Measurements from ENCODE around the gene RSRP1.

RSRP1 gene

DNA sequence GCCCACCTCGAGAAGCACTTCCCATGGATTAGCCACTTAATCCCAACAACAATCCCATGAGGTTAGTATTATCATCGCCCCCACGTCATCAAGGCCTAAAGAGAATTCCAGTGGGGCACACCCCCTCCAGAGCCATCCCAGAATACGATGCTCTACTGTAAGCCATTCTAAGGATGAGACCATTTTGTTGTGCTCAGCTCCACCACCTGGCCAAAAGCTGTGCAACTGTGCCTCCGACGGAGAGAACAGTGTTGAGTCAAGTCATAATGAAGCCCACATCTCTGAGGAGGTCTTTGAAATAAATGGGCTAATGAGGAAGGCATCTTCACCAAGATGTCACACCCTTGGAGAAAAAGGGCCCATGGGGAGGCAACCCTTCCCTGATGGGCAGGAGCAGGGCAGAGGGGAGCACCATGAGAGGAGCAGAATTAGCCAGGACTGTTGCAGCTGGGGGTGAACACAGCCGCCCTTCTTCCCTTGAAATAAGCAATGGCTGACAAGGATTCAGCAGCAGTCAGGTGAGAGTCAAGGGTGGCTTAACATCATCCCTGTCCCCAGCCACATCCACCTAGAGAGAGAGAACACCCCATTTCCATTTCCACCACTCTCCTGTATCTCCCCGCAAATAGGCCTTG lies 29.5 kb downstream of the RSRP1 start:
- DNase-seq (ENCODE audit: low spot score) = no peak

DNA sequence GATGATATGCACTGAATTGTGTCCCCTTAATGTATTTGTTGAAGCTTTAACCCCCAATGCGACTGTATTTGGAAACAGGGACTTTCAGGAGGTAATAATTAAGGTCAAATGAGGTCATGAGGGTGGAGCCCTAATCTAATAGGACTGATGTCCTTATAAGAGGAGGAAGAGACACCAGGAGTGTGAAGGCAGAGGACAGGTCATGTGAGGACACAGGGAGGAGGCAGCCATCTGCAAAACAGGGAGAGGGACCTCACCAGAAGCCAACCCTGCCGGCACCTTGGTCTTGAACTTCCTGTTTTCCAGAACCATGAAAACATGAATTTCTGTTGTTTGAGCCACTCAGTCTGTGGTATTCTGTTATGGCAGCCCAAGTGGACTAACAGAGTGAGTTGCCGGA lies 30.2 kb downstream of the RSRP1 start:
- DNase-seq (ENCODE audit: low spot score) = no peak

DNA sequence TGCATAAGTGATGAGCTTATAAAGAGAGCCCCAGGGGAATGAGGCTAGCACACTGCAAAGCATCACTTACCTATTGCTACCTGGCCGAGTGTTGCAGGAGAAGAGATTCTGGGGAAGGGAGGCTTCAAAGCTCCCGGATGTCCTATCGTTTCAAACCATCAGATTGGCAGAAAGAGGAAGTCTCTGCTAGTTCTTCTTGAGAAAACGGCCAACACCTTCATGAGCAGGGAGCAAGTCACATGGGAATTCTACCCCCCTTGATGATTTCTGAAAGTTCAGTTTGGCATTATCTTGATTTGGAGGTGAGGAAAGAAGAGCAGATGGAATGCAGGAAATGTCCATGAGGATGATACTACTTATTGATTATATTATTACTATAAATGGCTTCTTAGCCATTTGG lies 31.1 kb downstream of the RSRP1 start:
- DNase-seq (ENCODE audit: low spot score) = peak; percentile 51

DNA sequence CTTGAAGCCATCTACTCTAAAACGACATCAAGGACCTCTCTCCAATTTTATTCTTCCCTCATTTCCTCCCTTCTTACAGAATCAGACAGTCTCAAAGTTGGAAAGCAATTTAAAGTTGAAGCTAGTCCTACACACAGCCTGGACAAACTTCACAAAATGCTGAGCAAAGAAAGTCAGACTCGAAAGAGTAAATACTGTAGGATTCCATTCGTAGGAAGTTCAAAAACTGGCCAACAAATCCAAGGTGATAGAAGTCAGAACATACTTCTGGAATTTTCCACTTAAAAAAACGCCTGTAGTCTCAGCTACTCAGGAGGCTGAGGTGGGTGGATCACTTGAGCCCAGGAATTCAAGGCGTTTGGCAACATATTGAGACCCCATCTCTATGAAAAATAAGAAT lies 34.5 kb downstream of the RSRP1 start:
- no peak for DNase-seq (ENCODE audit: low spot score)

DNA sequence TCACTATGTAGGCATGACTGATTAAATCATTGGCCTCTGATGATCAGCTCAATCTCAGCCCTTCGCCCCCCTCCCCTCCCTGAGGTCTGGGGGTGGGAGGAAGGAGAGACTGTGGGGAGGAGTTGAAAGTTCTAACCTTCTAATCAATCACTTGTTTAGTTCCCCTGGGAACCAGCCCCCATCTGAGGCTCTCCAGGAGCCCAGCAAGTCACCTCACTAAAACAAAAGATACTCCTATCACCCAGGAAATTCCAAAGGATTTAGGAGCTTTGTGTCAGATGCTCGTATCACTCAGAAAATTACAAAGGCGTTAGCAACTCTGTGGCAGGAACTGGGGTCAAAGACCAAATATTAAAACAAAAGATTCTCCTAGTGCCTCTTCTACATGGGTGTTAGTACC lies 36.5 kb downstream of the RSRP1 start:
- DNase-seq (ENCODE audit: low spot score) = no peak

DNA sequence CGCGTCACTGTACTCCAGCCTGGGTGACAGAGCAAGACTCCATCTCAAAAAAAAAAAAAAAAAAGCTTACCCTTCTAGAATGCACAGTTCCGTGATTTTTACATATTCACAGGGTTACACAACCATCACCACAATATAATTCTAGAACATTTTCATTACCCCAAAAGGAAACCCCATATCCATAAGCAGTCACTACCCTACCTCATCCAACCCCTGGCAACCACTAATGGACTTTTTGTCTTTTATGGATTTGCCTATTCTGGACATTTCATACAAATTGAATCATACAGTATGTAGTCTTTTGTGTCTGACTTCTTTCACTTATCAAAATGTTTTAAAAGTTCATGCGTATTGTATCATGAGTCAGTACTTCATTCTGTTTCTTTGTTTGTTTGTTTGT lies 37.7 kb downstream of the RSRP1 start:
- no peak for DNase-seq (ENCODE audit: low spot score)

DNA sequence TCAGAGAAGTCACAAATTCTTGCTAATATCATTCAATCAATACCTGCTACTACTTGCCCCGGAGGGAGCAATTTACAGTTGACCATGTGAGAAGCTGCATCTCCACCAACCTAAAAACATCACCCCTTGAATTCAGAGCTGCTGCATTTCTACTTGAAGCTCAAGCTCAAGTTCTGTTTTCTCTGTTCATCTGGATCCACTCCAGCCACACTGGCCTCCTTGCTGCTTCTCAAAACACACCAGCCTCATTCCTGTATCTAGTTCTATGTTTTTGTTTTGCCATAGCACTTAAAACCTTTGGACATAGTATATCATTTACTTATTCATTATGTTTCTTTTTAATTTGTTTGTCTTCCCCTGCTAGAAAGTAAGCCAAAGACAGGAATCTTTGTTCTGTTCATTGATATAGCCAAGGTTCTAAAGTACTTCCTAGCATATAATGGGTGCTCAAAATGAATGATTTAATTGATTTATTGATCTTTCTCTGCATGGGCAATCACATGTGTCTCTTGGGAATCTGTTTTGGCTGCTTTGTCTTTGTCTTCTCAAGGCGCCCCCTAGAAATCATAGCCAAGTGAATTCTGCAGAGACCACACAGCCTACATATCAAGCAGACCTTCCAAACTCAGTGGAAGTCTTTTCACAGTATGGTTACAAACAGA lies 38.6 kb downstream of the RSRP1 start:
- DNase-seq (ENCODE audit: low spot score) = no peak

DNA sequence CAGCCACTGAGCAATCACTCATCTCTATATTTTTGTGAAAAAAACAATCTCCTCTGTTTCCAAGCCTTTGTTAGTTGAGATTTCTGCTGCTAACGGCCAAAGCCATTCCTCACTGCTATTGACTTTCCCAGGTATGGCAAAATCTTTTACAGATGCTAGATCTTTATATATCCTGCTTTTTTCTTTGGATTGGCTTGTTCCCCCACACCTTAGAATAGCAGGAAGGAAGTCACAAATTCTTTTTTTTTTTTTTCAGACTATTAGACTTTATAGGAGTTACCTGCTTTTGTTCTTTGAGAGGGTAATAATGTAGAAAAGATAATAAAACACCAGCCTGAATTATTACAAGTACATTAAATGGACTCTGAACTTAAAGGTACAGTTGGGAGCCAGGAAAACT lies 39.2 kb downstream of the RSRP1 start:
- no peak for DNase-seq (ENCODE audit: low spot score)

DNA sequence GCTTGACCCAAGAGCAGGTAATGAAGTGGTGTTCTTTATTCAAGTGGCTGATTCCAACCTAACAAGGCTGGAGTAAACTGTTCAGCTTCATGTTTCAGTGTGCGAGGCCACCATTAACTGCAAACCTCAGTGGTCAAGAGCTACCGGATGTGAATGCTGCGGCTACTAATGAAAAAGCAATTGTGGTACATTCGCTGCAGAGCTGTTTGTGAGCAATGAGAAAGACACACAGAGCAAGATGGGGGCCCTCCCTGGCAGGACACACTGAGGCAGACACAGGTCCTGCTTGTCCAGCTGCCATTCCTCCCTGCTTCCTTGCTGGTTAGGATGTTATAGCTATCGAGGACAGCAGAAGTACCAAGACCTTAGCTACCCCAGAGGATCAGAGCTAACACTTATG lies 41.1 kb downstream of the RSRP1 start:
- no peak for DNase-seq (ENCODE audit: low spot score)

DNA sequence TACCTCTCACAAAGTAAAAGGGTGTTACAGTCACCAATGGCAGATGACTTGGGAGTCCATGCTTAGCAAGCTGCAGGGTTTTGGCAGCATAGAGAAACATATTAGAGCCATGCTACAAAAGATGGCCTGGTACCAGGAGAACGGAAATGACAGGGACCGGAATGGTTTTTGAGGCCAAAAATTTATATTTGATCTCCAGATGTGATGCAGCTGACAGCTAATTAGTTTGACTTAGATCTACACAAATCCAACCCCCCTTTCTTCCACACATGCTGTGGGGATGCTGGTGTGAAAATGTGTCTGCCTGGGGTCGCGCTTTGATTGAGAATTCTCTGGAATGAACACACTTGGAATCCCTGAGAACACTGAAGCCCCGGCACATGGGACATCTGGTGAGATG lies 41.5 kb downstream of the RSRP1 start:
- DNase-seq (ENCODE audit: low spot score) = no peak

DNA sequence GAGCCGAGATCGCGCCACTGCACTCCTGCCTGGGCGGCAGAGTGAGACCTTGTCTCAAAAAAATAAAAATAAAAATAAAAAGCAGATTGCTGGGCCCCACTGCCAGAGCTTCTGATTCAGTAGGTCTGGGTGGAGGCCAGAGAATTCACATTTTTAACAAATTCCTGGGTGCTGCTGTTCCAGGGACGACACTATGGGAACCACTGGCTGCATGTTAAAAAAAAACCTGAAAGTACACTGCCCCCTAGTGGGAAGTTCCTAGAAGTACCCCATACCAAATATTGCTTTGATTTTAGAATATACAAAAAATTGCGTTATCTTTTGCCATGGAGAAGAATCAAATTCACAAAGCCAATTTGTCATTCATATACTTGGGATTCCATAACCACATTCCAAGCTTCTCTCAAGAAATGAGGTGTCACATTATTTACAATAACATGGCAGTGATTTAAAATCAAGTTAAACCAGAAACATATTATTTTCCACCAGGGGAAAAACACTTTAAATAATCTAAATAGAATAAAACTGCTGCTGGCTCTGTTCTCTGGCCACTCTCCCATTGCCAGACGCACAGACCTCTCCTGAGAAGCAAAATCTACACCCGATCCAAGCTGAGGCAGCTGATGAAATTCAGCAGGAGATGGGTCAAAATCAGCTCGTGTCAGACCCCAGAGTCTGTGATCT lies 42.3 kb downstream of the RSRP1 start:
- peak; percentile 64 for DNase-seq (ENCODE audit: low spot score)

DNA sequence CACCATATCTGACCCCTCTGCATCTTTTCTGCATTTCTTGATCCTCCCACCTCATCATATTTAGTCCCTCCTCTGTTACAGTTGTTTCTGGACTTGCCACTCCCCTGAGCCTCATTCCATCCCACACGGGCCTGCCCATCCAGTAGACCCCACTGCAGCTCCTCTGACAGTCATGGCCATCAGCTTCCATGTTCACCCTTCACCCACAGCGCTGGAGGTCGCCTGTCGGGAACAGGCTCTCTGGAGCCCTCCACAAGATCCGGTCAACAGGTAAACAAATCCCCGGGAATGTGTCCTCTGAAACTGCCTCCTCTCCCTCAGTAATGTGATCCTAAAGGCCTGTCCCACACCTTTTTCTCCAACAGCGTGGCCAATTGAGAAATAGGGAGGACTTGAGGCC lies 46.2 kb downstream of the RSRP1 start:
- DNase-seq (ENCODE audit: low spot score) = no peak

DNA sequence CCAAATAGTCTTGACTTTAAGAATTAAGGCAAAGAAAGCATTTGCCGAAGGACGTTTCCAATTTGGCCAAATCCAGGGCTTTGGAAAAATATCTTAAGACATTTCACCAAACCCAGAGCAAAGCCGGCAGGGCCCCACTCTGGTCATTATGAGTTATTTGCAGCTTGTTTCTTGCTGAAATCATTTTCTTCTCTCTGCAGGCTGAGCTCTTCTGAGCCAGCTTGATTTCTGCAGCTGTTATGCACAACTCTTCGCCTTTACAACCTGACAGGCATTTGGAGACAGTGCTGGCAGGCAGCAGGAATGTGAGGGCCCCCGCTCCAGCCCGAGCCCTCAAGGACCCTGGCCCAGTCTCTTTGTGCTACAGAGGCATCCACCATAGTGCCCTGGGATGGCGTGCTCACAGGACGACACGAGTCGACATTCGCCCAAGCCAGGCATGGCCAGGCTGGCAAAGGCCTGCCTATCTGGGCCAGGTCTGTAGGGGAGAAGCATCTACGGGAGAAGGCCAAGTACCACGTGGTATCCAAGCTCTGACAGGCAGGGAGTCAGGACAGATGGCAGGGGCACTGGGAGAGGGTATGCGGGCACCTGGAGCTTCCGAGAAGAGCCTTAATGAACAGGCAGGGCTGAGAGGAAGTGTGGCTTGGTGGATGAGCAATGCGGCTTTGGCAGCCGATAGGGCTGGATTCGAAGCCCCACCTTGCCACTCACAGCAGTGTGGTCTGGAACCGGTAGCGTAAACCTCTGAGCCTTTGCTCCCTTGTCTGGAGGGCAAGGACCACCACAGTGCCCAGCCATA lies 47.2 kb downstream of the RSRP1 start:
- no peak for DNase-seq (ENCODE audit: low spot score)

DNA sequence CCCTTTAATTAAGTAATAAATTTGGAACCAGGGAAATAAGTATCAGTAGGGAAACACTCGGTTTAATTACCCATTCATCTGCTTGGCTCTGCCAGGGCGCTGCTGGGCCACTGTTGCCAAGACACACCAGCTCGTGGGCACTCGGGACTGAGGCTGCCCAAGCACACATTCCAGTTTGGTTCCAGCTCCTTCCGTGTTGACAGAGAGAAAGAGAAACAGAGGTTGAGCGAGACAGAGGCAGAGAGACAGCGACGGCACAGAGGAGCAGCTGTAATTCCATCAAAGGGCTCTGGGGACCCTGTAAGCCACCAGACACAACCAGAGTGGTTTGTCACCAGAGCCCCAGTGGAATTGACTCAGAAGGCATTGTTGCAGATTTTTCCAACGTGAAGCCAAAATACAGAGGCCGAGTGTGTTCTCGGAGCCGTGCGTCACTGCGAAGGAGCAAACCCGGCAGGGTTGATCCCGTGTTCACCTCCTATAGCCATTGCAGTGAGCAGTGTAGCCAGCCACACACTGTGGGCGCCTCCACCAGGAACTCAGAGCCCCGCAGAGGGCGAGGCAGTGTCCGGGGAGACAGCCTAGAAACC lies 48.5 kb downstream of the RSRP1 start:
- no peak for DNase-seq (ENCODE audit: low spot score)

DNA sequence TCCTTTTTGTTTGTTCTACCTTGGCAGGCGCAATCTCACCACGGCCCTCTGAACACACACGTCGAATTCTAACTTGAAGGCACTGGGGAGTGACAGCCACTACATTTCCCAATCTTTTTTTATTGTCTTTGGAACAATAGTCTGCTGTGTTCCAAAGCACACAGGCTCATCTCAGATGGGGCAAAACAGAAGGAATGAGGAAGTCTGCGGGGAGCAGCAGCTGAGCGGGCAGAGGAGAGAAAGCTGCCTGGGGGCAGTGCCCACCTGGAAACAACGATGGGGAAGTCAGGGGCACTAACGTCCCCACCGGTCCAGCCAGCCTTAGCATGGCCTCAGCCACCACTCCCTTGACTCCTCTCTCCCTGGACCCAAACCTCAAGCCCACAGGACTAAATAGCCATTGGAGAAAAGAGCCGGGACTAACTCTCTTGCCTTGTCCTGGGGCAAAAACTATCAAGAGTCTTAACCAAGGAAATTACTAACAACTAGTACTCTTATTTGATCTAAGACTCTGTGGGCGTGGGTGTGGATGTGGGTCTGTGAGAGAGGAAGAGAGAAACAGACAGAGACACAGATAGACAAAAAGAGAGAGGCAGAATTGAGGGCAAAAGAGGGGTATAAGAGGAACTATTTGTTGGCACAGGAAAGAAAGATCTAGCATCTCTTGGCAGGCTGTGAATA lies 49.1 kb downstream of the RSRP1 start:
- no peak for DNase-seq (ENCODE audit: low spot score)

DNA sequence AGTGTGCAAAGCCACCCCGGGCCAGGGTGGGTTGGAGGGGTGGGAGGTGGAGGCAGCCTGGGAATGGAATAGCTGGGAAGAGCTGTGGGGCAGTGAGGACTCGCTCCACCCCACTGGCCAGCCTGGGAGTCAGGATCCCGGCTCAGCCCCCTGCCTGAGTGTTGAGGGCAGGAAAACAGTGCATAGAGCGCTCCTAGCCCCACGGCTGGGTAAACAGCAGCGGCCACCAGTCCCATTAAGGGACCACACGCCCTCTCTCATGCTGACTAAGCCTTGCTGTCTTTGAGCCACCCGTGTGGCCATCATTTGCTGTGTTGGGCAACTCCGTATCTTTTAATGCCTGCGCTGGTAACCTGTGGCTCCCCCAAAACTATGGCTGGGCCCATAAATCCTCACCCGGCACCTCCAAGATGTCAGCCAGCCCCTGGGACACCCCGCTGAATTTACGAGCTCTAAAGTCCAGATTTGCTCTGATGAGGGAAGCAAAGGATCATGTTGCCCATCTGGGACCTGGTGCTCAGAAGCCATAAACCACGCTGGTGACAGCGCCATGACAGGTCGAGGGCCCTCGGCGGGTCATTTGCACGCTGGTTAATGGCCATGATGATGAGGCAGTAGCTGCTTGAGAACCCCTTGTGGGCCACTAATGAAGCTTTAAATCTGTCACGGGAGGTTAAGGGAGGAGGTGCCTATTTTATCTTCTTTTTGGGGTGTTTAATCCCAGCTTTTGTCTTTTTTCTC lies 49.8 kb downstream of the RSRP1 start:
- DNase-seq (ENCODE audit: low spot score) = no peak

DNA sequence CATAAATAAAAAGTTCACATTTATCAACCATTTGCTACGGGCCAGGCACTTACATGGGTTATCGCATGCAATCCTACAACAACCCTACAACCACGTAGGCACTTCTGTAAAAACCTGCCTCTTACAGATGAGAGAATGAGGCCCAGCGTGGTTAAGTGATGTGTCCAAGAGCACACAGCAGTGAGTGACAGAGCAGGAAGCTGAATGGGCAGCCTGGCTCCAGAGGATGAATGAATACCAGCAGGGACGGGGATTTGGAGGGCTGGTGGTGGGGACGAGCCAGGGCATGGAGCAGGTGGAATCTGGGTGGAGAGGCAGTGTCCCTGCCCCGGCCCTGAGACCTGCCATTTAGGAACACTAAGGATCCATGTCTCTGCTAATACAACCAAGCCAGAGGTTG lies 50.4 kb downstream of the RSRP1 start:
- DNase-seq (ENCODE audit: low spot score) = no peak

DNA sequence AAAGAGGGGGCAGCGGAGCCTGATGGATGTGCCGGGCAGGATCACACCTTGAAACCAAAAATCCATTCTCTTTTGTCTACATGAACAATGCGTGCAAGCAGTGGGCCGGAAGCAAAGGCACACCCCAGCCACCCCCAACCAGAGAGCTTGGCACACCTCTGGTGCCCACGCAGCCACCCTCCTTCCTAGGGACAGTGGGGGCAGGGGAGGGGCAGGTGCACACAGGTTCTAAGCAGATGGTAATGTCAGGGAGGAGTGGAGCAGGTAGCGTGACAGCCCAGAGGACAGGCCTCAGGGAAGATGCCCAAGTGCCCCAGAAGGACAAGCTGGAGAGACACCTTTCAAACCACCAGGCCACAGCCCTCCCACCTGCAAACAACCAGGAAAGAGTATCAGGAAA lies 51.4 kb downstream of the RSRP1 start:
- no peak for DNase-seq (ENCODE audit: low spot score)

DNA sequence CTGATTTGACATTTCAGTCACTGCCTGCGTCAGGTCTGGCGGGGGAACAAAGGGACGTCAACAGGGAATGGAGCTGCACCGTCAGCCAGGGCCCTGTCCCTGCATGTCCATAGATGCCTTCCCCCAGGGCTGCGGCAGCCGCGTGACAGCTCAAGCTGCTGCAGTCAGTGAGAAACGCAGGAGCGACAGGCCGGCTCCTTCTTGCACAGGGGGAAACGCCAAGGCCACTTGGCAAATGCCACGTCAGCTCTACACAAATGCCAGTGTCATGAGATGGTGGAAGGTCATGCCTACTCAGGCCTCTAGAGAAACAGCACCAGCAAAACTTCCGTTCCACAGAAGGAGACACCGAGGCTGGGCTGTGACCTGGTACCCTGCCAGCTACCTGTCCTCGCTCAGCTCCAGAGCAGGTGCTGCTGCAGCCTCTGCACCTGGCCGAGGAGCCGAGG lies 52.7 kb downstream of the RSRP1 start:
- no peak for DNase-seq (ENCODE audit: low spot score)

DNA sequence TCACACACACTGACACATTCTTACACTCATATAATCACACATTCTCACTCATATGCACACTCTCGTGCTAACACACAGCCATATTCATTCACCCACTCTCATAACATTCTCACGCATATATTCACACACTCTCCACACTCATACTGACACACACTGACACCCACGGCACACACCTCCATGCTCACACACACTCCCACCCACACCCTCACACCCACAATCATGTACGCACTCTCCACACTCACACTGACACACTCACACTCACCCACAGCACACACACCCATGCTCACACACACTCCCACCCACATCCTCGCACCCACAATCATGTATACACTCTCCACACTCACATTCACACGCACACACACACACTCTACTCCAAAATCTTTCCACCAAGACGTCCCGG lies 53.2 kb downstream of the RSRP1 start:
- no peak for DNase-seq (ENCODE audit: low spot score)

DNA sequence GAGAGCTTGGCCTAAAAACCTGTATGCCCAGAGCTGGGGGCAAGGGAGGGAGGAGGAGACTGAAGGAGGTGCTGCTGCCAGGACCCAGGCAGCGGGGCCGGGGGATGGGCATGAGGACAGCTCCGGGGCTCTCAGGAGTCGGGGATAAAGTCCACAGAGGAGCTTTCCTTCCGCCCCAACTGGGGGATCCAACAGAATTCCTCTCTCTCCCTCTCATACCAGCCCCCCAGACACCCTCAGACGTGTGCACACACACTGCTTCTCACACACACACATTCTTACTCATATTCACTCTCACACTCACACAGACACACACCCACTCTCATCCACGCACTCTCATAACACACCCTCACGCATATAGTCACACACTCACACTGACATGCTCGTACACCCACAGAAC lies 54.0 kb downstream of the RSRP1 start:
- no peak for DNase-seq (ENCODE audit: low spot score)
